ENCODE data around the gene IGSF9B.
A peak's percentile ranks its signal among the peaks of the same experiment; 100 is the strongest.

IGSF9B gene

GRCh38 chr11:133940034-133940433 is 16.7 kb downstream of the IGSF9B start:
- H3K27ac ChIP-seq (ENCODE audit: insufficient read depth, low read depth, low read length, poor library complexity, severe bottlenecking) = no peak overlapping the region
- 92% methylated on average over 56 of the region's 56 CpGs for WGBS, 2 experiments

GRCh38 chr11:133939558-133939957 is 17.2 kb downstream of the IGSF9B start:
- H3K9me3 ChIP-seq (ENCODE audit: control insufficient read depth, low read length) = no peaks in the 10 kb centered on the region
- no peak overlapping the region for H3K27ac ChIP-seq (ENCODE audit: insufficient read depth, low read depth, low read length, poor library complexity, severe bottlenecking)
- no peaks in the 10 kb centered on the region for H3K36me3 ChIP-seq (ENCODE audit: control insufficient read depth, insufficient read depth, low read length)
- WGBS, 2 experiments = 92% methylated on average over 30 of the region's 30 CpGs
- no peak overlapping the region for H3K4me3 ChIP-seq (ENCODE audit: insufficient read depth, low read depth, low read length)
- H3K27me3 ChIP-seq (ENCODE audit: control insufficient read depth, insufficient read depth, low read length, poor library complexity, severe bottlenecking) = no peaks in the 10 kb centered on the region
- H3K4me1 ChIP-seq (ENCODE audit: control insufficient read depth, insufficient read depth, low read length) = peaks cover 12% of the 10 kb centered on the region

More at GRCh38 chr11:133940034-133940433, 16.7 kb downstream of the IGSF9B start:
- H3K4me3 ChIP-seq (ENCODE audit: insufficient read depth, low read depth, low read length) = no peak overlapping the region
- H3K27me3 ChIP-seq (ENCODE audit: control insufficient read depth, insufficient read depth, low read length, poor library complexity, severe bottlenecking) = no peaks in the 10 kb centered on the region
- peaks cover 11% of the 10 kb centered on the region for H3K4me1 ChIP-seq (ENCODE audit: control insufficient read depth, insufficient read depth, low read length)
- no peaks in the 10 kb centered on the region for H3K9me3 ChIP-seq (ENCODE audit: control insufficient read depth, low read length)
- no peaks in the 10 kb centered on the region for H3K36me3 ChIP-seq (ENCODE audit: control insufficient read depth, insufficient read depth, low read length)

- WGBS, 2 experiments = 93 to 95% methylated on average over 8 of the region's 8 CpGs
- Histone ChIP-seq H3K4me3 (ENCODE audit: insufficient read depth, low read depth, low read length) (no peak overlapping the region), H3K9me3 (ENCODE audit: control insufficient read depth, low read length) (no peaks in the 10 kb centered on the region), H3K36me3 (ENCODE audit: control insufficient read depth, insufficient read depth, low read length) (no peaks in the 10 kb centered on the region), H3K27me3 (ENCODE audit: control insufficient read depth, insufficient read depth, low read length, poor library complexity, severe bottlenecking) (no peaks in the 10 kb centered on the region), H3K27ac (ENCODE audit: insufficient read depth, low read depth, low read length, poor library complexity, severe bottlenecking) (no peak overlapping the region), H3K4me1 (ENCODE audit: control insufficient read depth, insufficient read depth, low read length) (peaks cover 12% of the 10 kb centered on the region)
Observed at GRCh38 chr11:133938166-133938565, 18.6 kb downstream of the IGSF9B start.

- H3K4me3 ChIP-seq (ENCODE audit: insufficient read depth, low read depth, low read length) = no peak overlapping the region
- H3K27me3 ChIP-seq (ENCODE audit: control insufficient read depth, insufficient read depth, low read length, poor library complexity, severe bottlenecking) = no peaks in the 10 kb centered on the region
- H3K27ac ChIP-seq (ENCODE audit: insufficient read depth, low read depth, low read length, poor library complexity, severe bottlenecking) = no peak overlapping the region
- H3K36me3 ChIP-seq (ENCODE audit: control insufficient read depth, insufficient read depth, low read length) = no peaks in the 10 kb centered on the region
- H3K4me1 ChIP-seq (ENCODE audit: control insufficient read depth, insufficient read depth, low read length) = peaks cover 12% of the 10 kb centered on the region
- no peaks in the 10 kb centered on the region for H3K9me3 ChIP-seq (ENCODE audit: control insufficient read depth, low read length)
- WGBS, 2 experiments = 95 to 96% methylated on average over 16 of the region's 16 CpGs
Observed at GRCh38 chr11:133937468-133937867, 19.3 kb downstream of the IGSF9B start.

- WGBS, 2 experiments = 91% methylated on average over 13 of the region's 13 CpGs
- no peak overlapping the region for H3K4me3 ChIP-seq (ENCODE audit: insufficient read depth, low read depth, low read length)
- peaks cover 12% of the 10 kb centered on the region for H3K4me1 ChIP-seq (ENCODE audit: control insufficient read depth, insufficient read depth, low read length)
- H3K9me3 ChIP-seq (ENCODE audit: control insufficient read depth, low read length) = no peaks in the 10 kb centered on the region
- no peaks in the 10 kb centered on the region for H3K36me3 ChIP-seq (ENCODE audit: control insufficient read depth, insufficient read depth, low read length)
- no peaks in the 10 kb centered on the region for H3K27me3 ChIP-seq (ENCODE audit: control insufficient read depth, insufficient read depth, low read length, poor library complexity, severe bottlenecking)
- no peak overlapping the region for H3K27ac ChIP-seq (ENCODE audit: insufficient read depth, low read depth, low read length, poor library complexity, severe bottlenecking)
Observed at GRCh38 chr11:133937015-133937414, 19.8 kb downstream of the IGSF9B start.

GRCh38 chr11:133936592-133936991 is 20.2 kb downstream of the IGSF9B start:
- Histone ChIP-seq H3K27me3 (ENCODE audit: control insufficient read depth, insufficient read depth, low read length, poor library complexity, severe bottlenecking) (no peaks in the 10 kb centered on the region), H3K4me1 (ENCODE audit: control insufficient read depth, insufficient read depth, low read length) (peaks cover 12% of the 10 kb centered on the region), H3K4me3 (ENCODE audit: insufficient read depth, low read depth, low read length) (no peak overlapping the region), H3K27ac (ENCODE audit: insufficient read depth, low read depth, low read length, poor library complexity, severe bottlenecking) (no peak overlapping the region), H3K9me3 (ENCODE audit: control insufficient read depth, low read length) (no peaks in the 10 kb centered on the region), H3K36me3 (ENCODE audit: control insufficient read depth, insufficient read depth, low read length) (no peaks in the 10 kb centered on the region)
- WGBS, 2 experiments = 87 to 92% methylated on average over 9 of the region's 9 CpGs

- peaks cover 12% of the 10 kb centered on the region for H3K4me1 ChIP-seq (ENCODE audit: control insufficient read depth, insufficient read depth, low read length)
- no peak overlapping the region for H3K27ac ChIP-seq (ENCODE audit: insufficient read depth, low read depth, low read length, poor library complexity, severe bottlenecking)
- no peaks in the 10 kb centered on the region for H3K36me3 ChIP-seq (ENCODE audit: control insufficient read depth, insufficient read depth, low read length)
- no peaks in the 10 kb centered on the region for H3K27me3 ChIP-seq (ENCODE audit: control insufficient read depth, insufficient read depth, low read length, poor library complexity, severe bottlenecking)
- H3K4me3 ChIP-seq (ENCODE audit: insufficient read depth, low read depth, low read length) = no peak overlapping the region
- 94 to 95% methylated on average over 13 of the region's 13 CpGs for WGBS, 2 experiments
- H3K9me3 ChIP-seq (ENCODE audit: control insufficient read depth, low read length) = no peaks in the 10 kb centered on the region
Observed at GRCh38 chr11:133936136-133936535, 20.6 kb downstream of the IGSF9B start.

- Histone ChIP-seq H3K4me1 (ENCODE audit: control insufficient read depth, insufficient read depth, low read length) (peaks cover 12% of the 10 kb centered on the region), H3K4me3 (ENCODE audit: insufficient read depth, low read depth, low read length) (no peak overlapping the region), H3K27me3 (ENCODE audit: control insufficient read depth, insufficient read depth, low read length, poor library complexity, severe bottlenecking) (no peaks in the 10 kb centered on the region), H3K36me3 (ENCODE audit: control insufficient read depth, insufficient read depth, low read length) (no peaks in the 10 kb centered on the region), H3K27ac (ENCODE audit: insufficient read depth, low read depth, low read length, poor library complexity, severe bottlenecking) (no peak overlapping the region), H3K9me3 (ENCODE audit: control insufficient read depth, low read length) (no peaks in the 10 kb centered on the region)
- WGBS, 2 experiments = 97 to 98% methylated on average over 15 of the region's 15 CpGs
Observed at GRCh38 chr11:133935551-133935910, 21.2 kb downstream of the IGSF9B start.

GRCh38 chr11:133934599-133935550 is 21.9 kb downstream of the IGSF9B start:
- H3K27ac ChIP-seq (ENCODE audit: insufficient read depth, low read depth, low read length, poor library complexity, severe bottlenecking) = peak overlapping the region; percentile 16
- H3K9me3 ChIP-seq (ENCODE audit: control insufficient read depth, low read length) = no peaks in the 10 kb centered on the region
- H3K4me1 ChIP-seq (ENCODE audit: control insufficient read depth, insufficient read depth, low read length) = peaks cover 12% of the 10 kb centered on the region
- H3K36me3 ChIP-seq (ENCODE audit: control insufficient read depth, insufficient read depth, low read length) = no peaks in the 10 kb centered on the region
- no peaks in the 10 kb centered on the region for H3K27me3 ChIP-seq (ENCODE audit: control insufficient read depth, insufficient read depth, low read length, poor library complexity, severe bottlenecking)
- 87 to 88% methylated on average over 33 of the region's 33 CpGs for WGBS, 2 experiments
- no peak overlapping the region for H3K4me3 ChIP-seq (ENCODE audit: insufficient read depth, low read depth, low read length)

- H3K36me3 ChIP-seq (ENCODE audit: control insufficient read depth, insufficient read depth, low read length) = no peaks in the 10 kb centered on the region
- no peak overlapping the region for H3K4me3 ChIP-seq (ENCODE audit: insufficient read depth, low read depth, low read length)
- H3K27me3 ChIP-seq (ENCODE audit: control insufficient read depth, insufficient read depth, low read length, poor library complexity, severe bottlenecking) = no peaks in the 10 kb centered on the region
- 94 to 96% methylated on average over 11 of the region's 11 CpGs for WGBS, 2 experiments
- H3K4me1 ChIP-seq (ENCODE audit: control insufficient read depth, insufficient read depth, low read length) = peaks cover 12% of the 10 kb centered on the region
- H3K9me3 ChIP-seq (ENCODE audit: control insufficient read depth, low read length) = no peaks in the 10 kb centered on the region
- no peak overlapping the region for H3K27ac ChIP-seq (ENCODE audit: insufficient read depth, low read depth, low read length, poor library complexity, severe bottlenecking)
Observed at GRCh38 chr11:133934096-133934495, 22.7 kb downstream of the IGSF9B start.
